VCaP (cell line): ENCODE measurements around the gene ZBTB39.
A peak's percentile ranks its signal among the peaks of the same experiment; 100 is the strongest.

ENCODE experiments used
- H3K27ac ChIP-seq: fragments of 450-650 bp; 2 replicates; pipeline ENCODE4 v1.5.1; 2017
- CTCF ChIP-seq: fragments of 450-650 bp; conservative IDR thresholded peaks from 2 replicates; pipeline ENCODE4 v1.5.1; 2017; ENCODE audit warnings: mild to moderate bottlenecking, moderate library complexity

The ZBTB39 gene

GRCh38 chr12:57004651-57005050 lies 1.7 kb downstream of the ZBTB39 start:
- H3K27ac ChIP-seq: no peak overlapping the region
- TF ChIP-seq CTCF: no peak

- TF ChIP-seq CTCF: no peak
These were observed 3.0 kb downstream of the ZBTB39 start for GRCh38 chr12:57003395-57003794.

GRCh38 chr12:57001448-57001906 lies 4.9 kb downstream of the ZBTB39 start:
- peak overlapping the region; percentile 66 for H3K27ac ChIP-seq
- TF ChIP-seq CTCF: peak; percentile 94

More at GRCh38 chr12:57003395-57003794, 3.0 kb downstream of the ZBTB39 start:
- no peak overlapping the region for H3K27ac ChIP-seq

- TF ChIP-seq CTCF: no peak
- H3K27ac ChIP-seq: no peak overlapping the region; the same call in 1 of the 2 replicates
These were observed 6.0 kb downstream of the ZBTB39 start for GRCh38 chr12:57000393-57000792.

- no peak overlapping the region for H3K27ac ChIP-seq
These were observed 6.9 kb downstream of the ZBTB39 start for GRCh38 chr12:56999456-56999855.

GRCh38 chr12:56998981-56999380 lies 7.4 kb downstream of the ZBTB39 start:
- H3K27ac ChIP-seq: no peak overlapping the region
- no peak for TF ChIP-seq CTCF

More at GRCh38 chr12:56999456-56999855, 6.9 kb downstream of the ZBTB39 start:
- TF ChIP-seq CTCF: no peak

- no peak for TF ChIP-seq CTCF
- no peak overlapping the region for H3K27ac ChIP-seq
These were observed 8.0 kb downstream of the ZBTB39 start for GRCh38 chr12:56998316-56998715.
